Measurements from ENCODE around the gene GLI3. TPM values are rescaled to one million over a fixed set of nuclear protein-coding genes. Genes with fewer than 3 reads are reported as not detected.

The GLI3 gene
- total RNA-seq, 2 experiments from 2014 or later = 0.24 to 0.32 TPM

GRCh38 chr7:42233695-42234331, 3.2 kb downstream of the GLI3 start:
- CTCF ChIA-PET = no interaction called here
- no peak overlapping the region for H3K27ac Mint-ChIP-seq
- no peak for DNase-seq
- H3K4me3 Mint-ChIP-seq = no peak overlapping the region
- H3K36me3 Mint-ChIP-seq (ENCODE audit: low read depth) = no peaks in the 10 kb centered on the region
- no peaks in the 10 kb centered on the region for H3K9me3 Mint-ChIP-seq
- peaks cover 7% of the 10 kb centered on the region for H3K4me1 Mint-ChIP-seq (ENCODE audit: low read depth)
- intact Hi-C loops (cut with micrococcal nuclease) = no loop called here
- peaks cover 62% of the 10 kb centered on the region for H3K27me3 Mint-ChIP-seq (ENCODE audit: low read depth)

- intact Hi-C loops (cut with micrococcal nuclease) = no loop called here
- Mint-ChIP-seq H3K27me3 (ENCODE audit: low read depth) (peaks cover 61% of the 10 kb centered on the region), H3K4me1 (ENCODE audit: low read depth) (peaks cover 6% of the 10 kb centered on the region), H3K36me3 (ENCODE audit: low read depth) (no peaks in the 10 kb centered on the region), H3K9me3 (no peaks in the 10 kb centered on the region), H3K4me3 (no peak overlapping the region), H3K27ac (no peak overlapping the region)
- CTCF ChIA-PET = no interaction called here
- no peak for DNase-seq
These were observed 3.8 kb downstream of the GLI3 start for GRCh38 chr7:42233171-42233570.

- H3K4me1 Mint-ChIP-seq (ENCODE audit: low read depth) = peaks cover 9% of the 10 kb centered on the region
- CTCF ChIA-PET = no interaction called here
These were observed 4.7 kb downstream of the GLI3 start for GRCh38 chr7:42232275-42232674.

GRCh38 chr7:42231043-42231787, 5.8 kb downstream of the GLI3 start:
- H3K27ac Mint-ChIP-seq = no peak overlapping the region
- H3K4me3 Mint-ChIP-seq = no peak overlapping the region
- H3K36me3 Mint-ChIP-seq (ENCODE audit: low read depth) = no peaks in the 10 kb centered on the region
- H3K9me3 Mint-ChIP-seq = no peaks in the 10 kb centered on the region
- peaks cover 71% of the 10 kb centered on the region for H3K27me3 Mint-ChIP-seq (ENCODE audit: low read depth)
- CTCF ChIA-PET = no interaction called here
- DNase-seq = no peak
- H3K4me1 Mint-ChIP-seq (ENCODE audit: low read depth) = peaks cover 10% of the 10 kb centered on the region
- intact Hi-C loops (cut with micrococcal nuclease) = no loop called here

More at GRCh38 chr7:42232275-42232674, 4.7 kb downstream of the GLI3 start:
- Mint-ChIP-seq H3K4me3 (no peak overlapping the region), H3K9me3 (no peaks in the 10 kb centered on the region), H3K27ac (no peak overlapping the region), H3K36me3 (ENCODE audit: low read depth) (no peaks in the 10 kb centered on the region), H3K27me3 (ENCODE audit: low read depth) (peaks cover 64% of the 10 kb centered on the region)
- no peak for DNase-seq
- intact Hi-C loops (cut with micrococcal nuclease) = no loop called here

GRCh38 chr7:42227936-42228591, 8.9 kb downstream of the GLI3 start:
- Mint-ChIP-seq H3K9me3 (no peaks in the 10 kb centered on the region), H3K4me3 (peak overlapping the region; percentile 61), H3K27me3 (ENCODE audit: low read depth) (peaks cover 58% of the 10 kb centered on the region), H3K27ac (no peak overlapping the region), H3K36me3 (ENCODE audit: low read depth) (no peaks in the 10 kb centered on the region), H3K4me1 (ENCODE audit: low read depth) (peaks cover 8% of the 10 kb centered on the region)
- intact Hi-C loops (cut with micrococcal nuclease) = loop anchor here (1.0 kb wide), 1 partner anchor 8 kb away; no protein-coding TSS in a partner anchor
- CTCF ChIA-PET = no interaction called here
- peak; percentile 56 for DNase-seq

- Mint-ChIP-seq H3K4me3 (peak overlapping the region; percentile 61), H3K27me3 (ENCODE audit: low read depth) (peaks cover 55% of the 10 kb centered on the region), H3K36me3 (ENCODE audit: low read depth) (no peaks in the 10 kb centered on the region), H3K9me3 (no peaks in the 10 kb centered on the region), H3K27ac (peak overlapping the region; percentile 44), H3K4me1 (ENCODE audit: low read depth) (peaks cover 8% of the 10 kb centered on the region)
- CTCF ChIA-PET = no interaction called here
- intact Hi-C loops (cut with micrococcal nuclease) = loop anchor here (1.0 kb wide), 1 partner anchor 9 kb away; no protein-coding TSS in a partner anchor
- DNase-seq = peak; percentile 61
These were observed 9.5 kb downstream of the GLI3 start for GRCh38 chr7:42227541-42227935.

GRCh38 chr7:42227021-42227420, 10.0 kb downstream of the GLI3 start:
- no peak for DNase-seq
- CTCF ChIA-PET = no interaction called here
- peaks cover 50% of the 10 kb centered on the region for H3K27me3 Mint-ChIP-seq (ENCODE audit: low read depth)
- no peak overlapping the region for H3K4me3 Mint-ChIP-seq
- peaks cover 8% of the 10 kb centered on the region for H3K4me1 Mint-ChIP-seq (ENCODE audit: low read depth)
- H3K27ac Mint-ChIP-seq = no peak overlapping the region
- H3K36me3 Mint-ChIP-seq (ENCODE audit: low read depth) = no peaks in the 10 kb centered on the region
- intact Hi-C loops (cut with micrococcal nuclease) = loop anchor here (1.0 kb wide), 1 partner anchor 9 kb away; no protein-coding TSS in a partner anchor
- H3K9me3 Mint-ChIP-seq = no peaks in the 10 kb centered on the region

GRCh38 chr7:42226354-42226941, 10.6 kb downstream of the GLI3 start:
- Mint-ChIP-seq H3K36me3 (ENCODE audit: low read depth) (no peaks in the 10 kb centered on the region), H3K27me3 (ENCODE audit: low read depth) (peaks cover 47% of the 10 kb centered on the region), H3K27ac (no peak overlapping the region), H3K4me3 (no peak overlapping the region), H3K9me3 (no peaks in the 10 kb centered on the region), H3K4me1 (ENCODE audit: low read depth) (peaks cover 8% of the 10 kb centered on the region)
- CTCF ChIA-PET = interaction anchor here (0.5 kb wide), 1 partner anchor 83 kb away, joined by 3 read pairs; no protein-coding TSS in a partner anchor
- intact Hi-C loops (cut with micrococcal nuclease) = no loop called here
- no peak for DNase-seq

GRCh38 chr7:42224391-42225003, 12.5 kb downstream of the GLI3 start:
- Mint-ChIP-seq H3K27me3 (ENCODE audit: low read depth) (peaks cover 34% of the 10 kb centered on the region), H3K9me3 (no peaks in the 10 kb centered on the region), H3K4me1 (ENCODE audit: low read depth) (peaks cover 8% of the 10 kb centered on the region), H3K4me3 (no peak overlapping the region), H3K27ac (no peak overlapping the region), H3K36me3 (ENCODE audit: low read depth) (no peaks in the 10 kb centered on the region)
- CTCF ChIA-PET = no interaction called here
- no peak for DNase-seq
- intact Hi-C loops (cut with micrococcal nuclease) = no loop called here

- no peak for DNase-seq
- Mint-ChIP-seq H3K9me3 (no peaks in the 10 kb centered on the region), H3K4me3 (no peak overlapping the region), H3K27ac (no peak overlapping the region), H3K4me1 (ENCODE audit: low read depth) (peaks cover 5% of the 10 kb centered on the region), H3K27me3 (ENCODE audit: low read depth) (peaks cover 25% of the 10 kb centered on the region), H3K36me3 (ENCODE audit: low read depth) (no peaks in the 10 kb centered on the region)
- intact Hi-C loops (cut with micrococcal nuclease) = no loop called here
- CTCF ChIA-PET = no interaction called here
These were observed 14.1 kb downstream of the GLI3 start for GRCh38 chr7:42222891-42223290.

GRCh38 chr7:42222125-42222524, 14.9 kb downstream of the GLI3 start:
- Mint-ChIP-seq H3K4me1 (ENCODE audit: low read depth) (no peaks in the 10 kb centered on the region), H3K9me3 (no peaks in the 10 kb centered on the region), H3K4me3 (no peak overlapping the region), H3K27ac (no peak overlapping the region), H3K36me3 (ENCODE audit: low read depth) (no peaks in the 10 kb centered on the region), H3K27me3 (ENCODE audit: low read depth) (peaks cover 19% of the 10 kb centered on the region)
- intact Hi-C loops (cut with micrococcal nuclease) = no loop called here
- no peak for DNase-seq
- CTCF ChIA-PET = no interaction called here

- H3K27me3 Mint-ChIP-seq (ENCODE audit: low read depth) = peaks cover 13% of the 10 kb centered on the region
- H3K27ac Mint-ChIP-seq = no peak overlapping the region
- no peaks in the 10 kb centered on the region for H3K4me1 Mint-ChIP-seq (ENCODE audit: low read depth)
- intact Hi-C loops (cut with micrococcal nuclease) = no loop called here
- H3K36me3 Mint-ChIP-seq (ENCODE audit: low read depth) = no peaks in the 10 kb centered on the region
- CTCF ChIA-PET = no interaction called here
- DNase-seq = no peak
- no peak overlapping the region for H3K4me3 Mint-ChIP-seq
- H3K9me3 Mint-ChIP-seq = no peaks in the 10 kb centered on the region
These were observed 15.7 kb downstream of the GLI3 start for GRCh38 chr7:42221304-42221703.
